NCI-H1048 (cell line): ENCODE measurements around the gene PARVG.
"Not testable (repeated sequence)": the region's sequence is repeated elsewhere in the genome, so short reads cannot be mapped to it uniquely, and the experiment has no call there.

ENCODE experiments used
- DNase-seq: peaks from one replicate; lab custom pipeline; 2025; lab: John Stamatoyannopoulos, UW

The PARVG gene

DNA sequence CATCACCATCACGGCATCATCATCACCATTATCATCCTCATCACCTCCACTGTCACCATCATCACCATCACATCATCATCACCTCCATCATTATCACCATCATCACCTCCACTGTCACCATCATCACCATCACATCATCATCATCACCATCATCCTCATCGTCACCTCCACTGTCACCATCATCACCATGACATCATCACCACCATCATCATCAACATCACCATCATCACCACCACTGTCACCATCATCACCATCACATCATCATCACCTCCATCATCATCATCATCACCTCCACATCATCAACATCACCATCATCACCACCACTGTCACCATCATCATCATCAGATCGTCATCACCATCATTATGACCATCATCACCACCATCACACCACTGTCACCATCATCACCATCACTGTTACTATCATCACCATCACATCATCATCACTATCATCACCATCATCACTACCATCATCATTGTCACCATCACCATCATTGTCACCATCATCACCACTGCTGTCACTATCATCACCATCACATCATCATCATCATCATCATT lies 32.8 kb downstream of the PARVG start:
- DNase-seq, result no peak

- no peak for DNase-seq
Measured at GRCh38 chr22:44214187-44214586, 33.5 kb downstream of the PARVG start.

DNA sequence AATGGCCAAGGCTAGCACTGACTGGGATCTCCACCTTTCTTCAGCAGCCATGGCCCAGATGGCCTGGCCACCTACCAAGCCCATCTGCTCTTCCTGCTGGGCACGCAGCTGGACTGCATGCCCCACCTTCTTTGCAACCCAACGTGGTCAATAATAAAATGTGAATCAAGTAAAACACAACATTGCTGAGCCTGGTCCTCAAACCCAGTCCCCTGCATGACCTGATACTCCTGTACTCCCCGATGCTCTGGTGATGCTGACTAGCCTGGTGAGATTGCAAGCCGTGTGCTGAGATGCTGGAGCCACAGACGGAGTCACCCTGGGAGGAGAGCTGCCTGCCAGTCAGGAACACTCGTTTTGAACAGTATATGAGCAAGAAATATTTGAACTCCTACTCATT lies 34.0 kb downstream of the PARVG start:
- no peak for DNase-seq

GRCh38 chr22:44215287-44215686 lies 34.6 kb downstream of the PARVG start:
- DNase-seq, result no peak

- no peak for DNase-seq
Measured at GRCh38 chr22:44217346-44217745, 36.6 kb downstream of the PARVG start.

- no peak for DNase-seq
Measured at GRCh38 chr22:44218071-44218470, 37.3 kb downstream of the PARVG start.

- DNase-seq, result no peak
Measured at GRCh38 chr22:44219101-44219870, 38.6 kb downstream of the PARVG start.

GRCh38 chr22:44220727-44221680 lies 40.3 kb downstream of the PARVG start:
- DNase-seq, result no peak

DNA sequence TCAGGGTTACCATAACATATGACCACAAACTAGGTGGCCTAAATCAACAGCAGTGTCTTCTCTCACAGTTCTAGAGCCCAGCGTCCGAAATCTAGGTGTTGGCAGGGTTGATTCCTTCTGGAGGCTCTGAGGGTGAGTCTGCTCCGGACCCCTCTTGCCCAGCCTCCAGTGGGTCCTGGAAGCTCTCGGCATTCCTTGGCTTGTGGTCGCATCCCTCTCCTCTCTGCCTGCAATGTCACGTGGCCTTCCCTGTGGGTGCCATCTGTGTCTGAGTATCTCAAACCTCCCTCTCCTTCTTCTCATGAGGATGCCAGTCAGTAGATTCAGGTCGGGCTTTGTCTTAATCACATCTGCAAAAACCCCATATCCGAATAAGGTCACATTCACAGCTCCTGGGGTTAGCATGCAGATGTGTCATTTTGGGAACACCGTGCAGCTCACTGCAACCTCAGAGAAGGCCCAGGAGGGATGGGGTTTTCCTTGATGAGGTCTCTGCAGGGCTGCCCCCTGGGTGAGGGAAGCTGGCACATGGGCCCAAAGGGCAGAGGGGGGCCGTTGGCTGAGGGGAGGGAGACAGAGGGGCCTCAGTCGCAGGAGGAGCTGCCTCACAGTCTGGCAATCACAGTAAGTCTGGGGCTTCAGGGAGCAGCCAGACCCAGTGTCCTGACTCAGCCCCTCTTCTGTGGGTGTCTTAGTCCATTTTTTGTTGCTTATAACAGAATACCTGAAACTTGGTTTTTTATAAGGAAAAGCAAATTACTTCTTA lies 41.2 kb downstream of the PARVG start:
- no peak for DNase-seq

DNA sequence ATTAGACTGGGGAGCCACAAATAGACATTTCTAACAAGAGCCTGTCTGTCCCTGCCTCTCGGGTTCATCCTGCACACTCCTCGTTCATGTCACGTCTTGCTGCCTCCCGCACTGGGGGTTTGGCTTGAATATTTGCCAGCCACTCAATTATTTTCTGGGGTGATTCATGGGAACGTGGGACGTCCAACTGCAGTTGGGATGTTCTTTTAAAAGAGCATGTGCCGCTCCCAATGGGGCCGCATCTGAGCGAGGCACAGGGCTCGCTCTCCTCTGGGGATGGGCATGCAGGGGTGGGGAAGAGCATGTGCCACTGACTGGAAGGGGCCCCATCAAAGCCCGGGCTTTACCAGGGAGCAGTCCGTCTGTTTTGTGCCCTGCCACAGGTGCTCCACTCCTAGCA lies 43.4 kb downstream of the PARVG start:
- no peak for DNase-seq

- no peak for DNase-seq
Measured at GRCh38 chr22:44225091-44225689, 44.5 kb downstream of the PARVG start.

DNA sequence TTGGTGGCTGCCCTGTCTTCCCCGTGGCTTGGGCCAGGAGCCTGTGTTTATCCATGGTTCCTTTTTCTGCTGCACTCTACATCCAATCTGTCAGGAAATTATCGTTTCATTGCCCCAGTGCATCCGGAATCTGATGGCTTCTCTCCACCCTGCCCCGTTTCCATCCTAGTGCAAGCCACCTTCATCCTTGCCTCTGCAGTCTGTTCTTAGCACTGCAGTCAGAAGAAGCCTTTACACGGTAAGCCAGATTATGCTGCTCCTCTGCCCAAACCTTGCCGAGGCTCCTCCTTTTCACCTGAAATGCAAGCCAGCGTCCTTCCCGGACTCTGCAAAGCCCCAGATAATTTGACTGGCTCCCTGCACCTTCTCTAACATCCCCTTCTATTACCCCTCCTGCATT lies 45.1 kb downstream of the PARVG start:
- DNase-seq, result no peak

DNA sequence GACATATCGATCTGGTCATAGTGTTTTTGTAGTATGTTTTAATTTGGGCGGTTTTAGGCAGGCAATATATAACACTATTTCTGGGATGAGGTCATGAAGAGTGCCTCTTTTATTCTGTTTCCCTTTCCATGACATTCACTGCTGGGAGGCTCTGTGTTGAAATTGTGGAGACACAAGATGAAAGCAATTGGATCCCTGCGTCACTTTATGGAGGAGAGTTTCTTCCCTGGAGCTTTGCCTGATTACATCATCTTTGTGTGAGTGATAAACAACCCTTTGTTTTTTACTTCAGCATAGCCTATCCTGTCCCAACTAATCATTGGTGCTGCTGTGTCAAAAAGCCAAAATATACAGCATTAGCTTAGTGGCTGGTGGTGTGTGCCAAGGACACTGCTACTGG lies 48.6 kb downstream of the PARVG start:
- DNase-seq, result no peak

- no peak for DNase-seq
Measured at GRCh38 chr22:44229809-44230208, 49.1 kb downstream of the PARVG start.

DNA sequence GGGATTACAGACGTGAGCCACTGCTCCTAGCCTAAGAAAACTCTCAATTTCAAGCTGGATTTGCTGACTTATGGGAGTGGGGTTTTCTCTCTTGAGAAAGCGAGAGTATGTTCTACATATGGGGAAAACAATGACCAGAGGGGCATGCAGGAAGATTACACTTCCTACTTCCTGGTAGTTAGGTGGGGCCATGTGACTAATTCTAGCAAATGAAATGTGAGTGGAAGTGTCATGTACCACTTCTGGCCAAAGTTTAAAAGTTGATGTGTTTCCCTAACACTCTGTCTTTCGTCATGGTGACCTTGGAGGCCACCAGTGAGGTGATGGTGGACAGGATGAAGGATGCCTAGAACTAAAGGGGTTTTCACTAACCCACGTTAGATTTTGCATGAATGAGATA lies 50.5 kb downstream of the PARVG start:
- DNase-seq, result no peak

DNA sequence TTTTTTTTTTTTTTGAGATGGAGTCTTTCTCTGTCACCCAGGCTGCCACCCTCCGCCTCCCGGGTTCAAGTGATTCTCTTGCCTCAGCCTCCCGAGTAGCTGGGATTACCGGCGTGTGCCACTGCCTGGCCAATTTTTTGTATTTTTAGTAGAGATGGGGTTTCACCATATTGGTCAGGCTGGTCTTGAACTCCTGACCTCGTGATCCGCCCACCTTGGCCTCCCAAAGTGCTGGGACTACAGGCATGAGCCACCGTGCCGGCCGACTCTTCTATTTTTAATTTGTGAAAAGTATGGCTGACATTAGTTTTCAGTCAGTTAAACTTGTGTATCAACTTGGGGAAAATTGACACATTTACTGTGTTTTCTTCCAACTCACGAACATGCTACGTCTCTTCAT lies 53.6 kb downstream of the PARVG start:
- DNase-seq, result not testable (repeated sequence)

- no peak for DNase-seq
Measured at GRCh38 chr22:44237290-44237689, 56.6 kb downstream of the PARVG start.

GRCh38 chr22:44241121-44241520 lies 60.4 kb downstream of the PARVG start:
- DNase-seq, result not testable (repeated sequence)

- DNase-seq, result no peak
Measured at GRCh38 chr22:44242946-44243724, 62.4 kb downstream of the PARVG start.

GRCh38 chr22:44243761-44244160 lies 63.0 kb downstream of the PARVG start:
- no peak for DNase-seq
